ENCODE measurements around the gene YPEL3.

GRCh38 chr16:30142672-30143346 lies 46.8 kb upstream of the YPEL3 start:
- TF ChIP-seq CTCF (IDR thresholded peaks at IDR 0.05; ENCODE audit: insufficient read depth, low read length) = peak; percentile 14
- TF ChIP-seq POLR2AphosphoS5 (IDR thresholded peaks at IDR 0.05; ENCODE audit: low read depth) = no peak
- TF ChIP-seq REST (IDR thresholded peaks at IDR 0.05; ENCODE audit: insufficient replicate concordance, low read depth) = no peak
- no peak for TF ChIP-seq GABPA (IDR thresholded peaks at IDR 0.05; ENCODE audit: low read depth)

All from HL-60 (cell line).